Nephron progenitor cell (in vitro differentiated cells): Measurements from ENCODE around the gene SIM2.
A peak's percentile ranks its signal among the peaks of the same experiment; 100 is the strongest.

ENCODE experiments used
- DNase-seq: peaks from one replicate; pipeline ENCODE4 v3.0.0; 2021
- H3K27ac Mint-ChIP-seq: 2 replicates; pipeline ENCODE4 v1.8.0; 2021; ENCODE audit warnings: mild to moderate bottlenecking, moderate library complexity, mixed read lengths
- H3K27me3 Mint-ChIP-seq: 2 replicates; pipeline ENCODE4 v1.8.0; 2021; ENCODE audit warnings: mild to moderate bottlenecking, low read depth, mixed read lengths; ENCODE audit not compliant: poor library complexity
- H3K36me3 Mint-ChIP-seq: 2 replicates; pipeline ENCODE4 v1.8.0; 2021; ENCODE audit warnings: low read depth, mixed read lengths
- H3K4me1 Mint-ChIP-seq: 2 replicates; pipeline ENCODE4 v1.8.0; 2021; ENCODE audit warnings: mixed read lengths
- H3K4me3 Mint-ChIP-seq: 2 replicates; pipeline ENCODE4 v1.8.0; 2021; ENCODE audit warnings: mild to moderate bottlenecking, moderate library complexity, mixed read lengths
- H3K9me3 Mint-ChIP-seq: 2 replicates; pipeline ENCODE4 v1.8.0; 2021; ENCODE audit warnings: mild to moderate bottlenecking, moderate library complexity, mixed read lengths
- CTCF ChIP-seq: fragments of 200-600 bp; sonication (generic); IDR thresholded peaks from 2 replicates; pipeline ENCODE4 v1.5.0; 2021; ENCODE audit warnings: antibody characterized with exemption

SIM2 gene

GRCh38 chr21:36700971-36701755 lies 2.2 kb downstream of the SIM2 start:
- Mint-ChIP-seq H3K9me3 (no peaks in the 10 kb centered on the region), H3K36me3 (no peaks in the 10 kb centered on the region), H3K27ac (no peak overlapping the region), H3K4me1 (peaks cover 34% of the 10 kb centered on the region), H3K4me3 (peak overlapping the region; percentile 60), H3K27me3 (peaks cover 99% of the 10 kb centered on the region)
- TF ChIP-seq CTCF, result no peak
- peak; percentile 46 for DNase-seq

GRCh38 chr21:36701756-36702621 lies 3.1 kb downstream of the SIM2 start:
- TF ChIP-seq CTCF, result no peak
- Mint-ChIP-seq H3K9me3 (no peaks in the 10 kb centered on the region), H3K4me3 (peak overlapping the region; percentile 60), H3K4me1 (peaks cover 42% of the 10 kb centered on the region), H3K27ac (no peak overlapping the region), H3K36me3 (no peaks in the 10 kb centered on the region), H3K27me3 (peaks cover 99% of the 10 kb centered on the region)
- no peak for DNase-seq

DNA sequence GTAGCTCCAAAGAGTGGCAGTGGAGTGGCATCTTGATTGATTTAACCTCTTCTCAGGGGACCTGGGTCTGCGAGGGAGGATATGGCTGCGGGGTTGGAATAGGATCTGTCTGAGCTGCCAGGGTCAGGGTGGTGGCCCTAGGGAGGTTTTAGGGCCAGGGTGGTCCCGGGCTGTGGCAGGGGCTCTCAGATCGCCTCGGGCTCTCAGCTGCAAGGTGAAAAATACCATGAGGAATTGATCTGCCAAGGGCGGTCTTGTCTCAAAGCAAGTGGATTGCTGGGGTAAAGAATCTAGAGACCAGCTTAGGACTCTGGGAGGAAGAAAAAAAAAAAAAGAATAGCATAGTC lies 3.7 kb downstream of the SIM2 start:
- TF ChIP-seq CTCF, result no peak
- H3K27me3 Mint-ChIP-seq, result peaks cover 99% of the 10 kb centered on the region
- H3K9me3 Mint-ChIP-seq, result no peaks in the 10 kb centered on the region
- DNase-seq, result no peak
- no peak overlapping the region for H3K27ac Mint-ChIP-seq
- H3K36me3 Mint-ChIP-seq, result no peaks in the 10 kb centered on the region
- peaks cover 46% of the 10 kb centered on the region for H3K4me1 Mint-ChIP-seq
- no peak overlapping the region for H3K4me3 Mint-ChIP-seq

GRCh38 chr21:36703123-36703522 lies 4.2 kb downstream of the SIM2 start:
- Mint-ChIP-seq H3K4me3 (no peak overlapping the region), H3K27ac (no peak overlapping the region), H3K36me3 (no peaks in the 10 kb centered on the region), H3K4me1 (peaks cover 47% of the 10 kb centered on the region), H3K9me3 (no peaks in the 10 kb centered on the region), H3K27me3 (peaks cover 99% of the 10 kb centered on the region)
- TF ChIP-seq CTCF, result no peak
- no peak for DNase-seq

GRCh38 chr21:36703626-36704280 lies 4.8 kb downstream of the SIM2 start:
- H3K4me1 Mint-ChIP-seq, result peaks cover 52% of the 10 kb centered on the region

More at GRCh38 chr21:36703626-36704280, 4.8 kb downstream of the SIM2 start:
- Mint-ChIP-seq H3K9me3 (no peaks in the 10 kb centered on the region), H3K27me3 (peaks cover 99% of the 10 kb centered on the region), H3K4me3 (no peak overlapping the region), H3K36me3 (no peaks in the 10 kb centered on the region), H3K27ac (no peak overlapping the region)
- DNase-seq, result no peak
- TF ChIP-seq CTCF, result no peak
